ENCODE measurements around the gene SP140.

GRCh38 chr2:230250231-230250630 lies 24.7 kb downstream of the SP140 start:
- no peak for TF ChIP-seq POLR2A (IDR thresholded peaks at IDR 0.05)
- TF ChIP-seq, protein P1, sequence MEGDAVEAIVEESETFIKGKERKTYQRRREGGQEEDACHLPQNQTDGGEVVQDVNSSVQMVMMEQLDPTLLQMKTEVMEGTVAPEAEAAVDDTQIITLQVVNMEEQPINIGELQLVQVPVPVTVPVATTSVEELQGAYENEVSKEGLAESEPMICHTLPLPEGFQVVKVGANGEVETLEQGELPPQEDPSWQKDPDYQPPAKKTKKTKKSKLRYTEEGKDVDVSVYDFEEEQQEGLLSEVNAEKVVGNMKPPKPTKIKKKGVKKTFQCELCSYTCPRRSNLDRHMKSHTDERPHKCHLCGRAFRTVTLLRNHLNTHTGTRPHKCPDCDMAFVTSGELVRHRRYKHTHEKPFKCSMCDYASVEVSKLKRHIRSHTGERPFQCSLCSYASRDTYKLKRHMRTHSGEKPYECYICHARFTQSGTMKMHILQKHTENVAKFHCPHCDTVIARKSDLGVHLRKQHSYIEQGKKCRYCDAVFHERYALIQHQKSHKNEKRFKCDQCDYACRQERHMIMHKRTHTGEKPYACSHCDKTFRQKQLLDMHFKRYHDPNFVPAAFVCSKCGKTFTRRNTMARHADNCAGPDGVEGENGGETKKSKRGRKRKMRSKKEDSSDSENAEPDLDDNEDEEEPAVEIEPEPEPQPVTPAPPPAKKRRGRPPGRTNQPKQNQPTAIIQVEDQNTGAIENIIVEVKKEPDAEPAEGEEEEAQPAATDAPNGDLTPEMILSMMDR (IDR thresholded peaks at IDR 0.05) = no peak

All from vagina (tissue), 2 donors.